ENCODE measurements around the gene ANKK1.

The ANKK1 gene

GRCh38 chr11:113409526-113409925, 21.9 kb downstream of the ANKK1 start:
- no peak for DNase-seq

DNA sequence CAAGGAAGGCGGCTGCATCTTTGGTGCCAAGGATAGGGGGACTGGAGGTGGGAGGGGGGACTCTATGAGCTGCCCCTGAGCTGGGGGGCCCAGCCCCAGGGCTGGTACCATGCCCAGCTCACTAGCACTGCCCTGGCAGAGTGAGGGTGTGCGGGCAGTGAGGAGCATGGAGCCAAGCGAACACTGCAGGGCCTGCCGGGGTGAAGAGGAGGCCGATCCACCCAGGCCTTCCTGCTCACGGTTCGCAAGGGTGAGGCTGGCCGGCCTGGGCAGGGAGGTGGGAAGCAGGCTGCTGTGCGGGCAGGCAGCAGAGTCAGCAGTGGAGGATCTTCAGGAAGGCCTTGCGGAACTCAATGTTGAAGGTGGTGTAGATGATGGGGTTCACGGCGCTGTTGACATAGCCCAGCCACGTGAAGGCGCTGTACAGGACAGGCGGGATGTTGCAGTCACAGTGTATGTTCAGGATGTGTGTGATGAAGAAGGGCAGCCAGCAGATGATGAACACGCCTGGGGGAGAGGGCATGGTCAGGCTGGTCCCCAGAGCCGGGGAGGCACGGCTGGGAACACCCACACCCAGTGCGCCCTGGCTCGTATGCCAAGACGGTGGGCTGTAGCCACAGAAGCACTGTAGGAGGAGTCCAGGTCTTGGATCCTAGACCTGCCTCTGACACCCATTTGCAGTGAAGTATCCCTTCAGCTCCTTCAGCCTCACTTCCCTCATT, 23.0 kb downstream of the ANKK1 start:
- no peak for DNase-seq

DNA sequence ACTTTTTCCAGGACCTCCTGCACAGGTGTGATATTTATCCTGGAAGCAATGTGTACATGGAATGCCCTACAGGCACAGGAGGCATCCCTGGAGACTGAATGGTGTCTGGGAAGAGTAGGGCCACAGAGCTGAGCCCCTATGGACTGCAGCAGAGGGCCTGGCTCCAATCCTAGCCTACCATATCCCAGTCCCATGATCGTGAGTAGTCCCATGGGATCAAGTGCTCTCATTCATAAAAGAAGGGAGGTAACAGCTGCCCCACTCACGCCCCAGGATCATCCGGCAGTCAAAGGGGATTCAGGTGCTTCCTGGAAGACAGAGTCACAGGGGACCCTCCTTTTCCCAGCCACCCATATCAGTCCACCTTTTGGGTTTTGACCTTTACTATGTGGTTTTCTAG, 24.0 kb downstream of the ANKK1 start:
- no peak for DNase-seq

GRCh38 chr11:113412675-113413074, 25.1 kb downstream of the ANKK1 start:
- no peak for DNase-seq

GRCh38 chr11:113415343-113415742, 27.8 kb downstream of the ANKK1 start:
- DNase-seq = no peak

- no peak for DNase-seq
These were observed 29.8 kb downstream of the ANKK1 start for GRCh38 chr11:113417428-113417827.

GRCh38 chr11:113419454-113420003, 31.9 kb downstream of the ANKK1 start:
- DNase-seq = no peak

GRCh38 chr11:113420808-113421207, 33.2 kb downstream of the ANKK1 start:
- no peak for DNase-seq

DNA sequence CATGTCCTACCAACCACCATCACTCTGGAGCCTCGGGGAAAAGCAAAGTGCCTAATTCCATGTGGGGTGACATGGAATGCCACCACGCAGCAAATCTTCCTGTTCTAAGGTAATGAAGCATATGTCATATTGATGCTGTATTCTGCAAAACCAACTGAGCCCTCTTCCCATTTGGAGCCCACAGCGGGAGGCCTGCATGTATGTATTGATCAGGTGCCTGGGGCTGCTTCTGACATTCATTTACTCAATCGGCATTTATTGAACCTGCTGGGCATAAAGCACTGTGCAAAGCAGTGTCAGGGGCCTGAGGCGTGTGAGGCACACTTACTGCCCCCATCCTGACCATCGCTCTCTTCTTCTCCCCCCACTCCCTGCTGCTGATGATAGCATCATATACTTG, 39.1 kb downstream of the ANKK1 start:
- DNase-seq = no peak

GRCh38 chr11:113431746-113432145, 44.2 kb downstream of the ANKK1 start:
- DNase-seq = no peak

GRCh38 chr11:113435190-113435968, 47.8 kb downstream of the ANKK1 start:
- no peak for DNase-seq

DNA sequence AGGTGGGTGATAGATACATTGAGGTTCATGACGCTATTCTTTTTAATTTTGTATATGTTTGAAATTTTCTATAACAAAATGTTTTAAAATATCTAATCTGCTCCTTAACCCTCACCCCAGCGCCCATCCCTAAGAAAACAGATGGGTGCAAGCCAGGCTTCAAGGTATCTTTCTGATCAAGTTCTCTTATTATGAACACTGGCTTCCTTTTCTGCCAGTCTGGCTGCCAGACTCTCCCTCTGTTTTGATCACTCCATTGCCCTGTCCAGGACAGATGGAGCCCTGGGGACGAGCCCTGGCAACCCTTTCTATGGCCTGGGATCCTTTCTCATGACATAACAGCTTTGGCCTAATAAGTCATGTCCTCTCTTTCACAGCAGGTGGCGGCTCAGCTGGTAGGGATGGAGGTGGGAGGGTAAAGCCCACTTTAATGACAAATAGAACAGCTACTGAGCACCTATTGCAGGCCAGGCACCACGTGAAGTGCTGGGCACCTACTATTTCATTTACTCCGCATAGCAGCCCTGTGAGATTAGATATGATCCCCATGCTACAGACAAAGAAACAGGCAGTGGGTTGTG, 49.2 kb downstream of the ANKK1 start:
- no peak for DNase-seq

GRCh38 chr11:113440816-113441215, 53.2 kb downstream of the ANKK1 start:
- DNase-seq = no peak

GRCh38 chr11:113444502-113445123, 57.0 kb downstream of the ANKK1 start:
- DNase-seq = no peak

- DNase-seq = no peak
These were observed 58.5 kb downstream of the ANKK1 start for GRCh38 chr11:113446112-113446511.

DNA sequence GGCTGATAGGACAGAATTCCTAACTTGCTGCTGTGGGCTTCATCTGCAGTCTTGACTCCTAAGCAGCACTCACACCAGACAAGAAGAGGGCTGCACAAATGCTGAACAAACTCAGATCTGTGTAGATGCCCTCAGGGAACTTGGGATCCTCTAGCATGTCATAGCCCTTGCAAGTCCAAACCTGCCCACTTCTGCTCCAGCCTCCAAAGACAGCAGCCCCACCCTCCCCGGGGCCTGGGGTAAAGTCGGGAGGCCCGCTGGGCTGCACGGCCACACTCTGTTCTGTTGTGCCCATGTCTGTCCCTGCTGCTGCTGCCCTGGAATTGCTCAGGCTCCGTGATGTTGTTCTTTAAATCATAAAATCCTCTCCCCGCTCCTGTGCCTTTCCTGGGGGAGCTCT, 59.4 kb downstream of the ANKK1 start:
- no peak for DNase-seq

GRCh38 chr11:113447621-113448315, 60.2 kb downstream of the ANKK1 start:
- no peak for DNase-seq

DNA sequence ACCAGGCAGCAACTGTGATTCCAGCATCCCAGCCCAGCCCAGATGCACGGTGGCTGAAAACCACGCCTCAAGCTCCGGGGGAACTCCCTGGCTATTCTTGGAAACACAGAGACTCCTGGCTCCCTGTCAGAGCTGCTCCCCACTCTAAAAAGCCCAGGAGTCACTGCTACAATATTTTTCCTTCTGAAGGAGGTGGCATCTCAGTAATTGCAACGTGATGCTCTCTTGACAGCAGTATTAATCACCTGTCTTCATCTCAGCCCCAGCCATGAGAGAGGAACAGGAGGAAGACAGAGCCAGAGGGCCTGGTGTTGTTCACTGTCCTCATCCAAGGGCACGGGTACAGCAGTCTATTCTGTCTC, 60.7 kb downstream of the ANKK1 start:
- no peak for DNase-seq

GRCh38 chr11:113449743-113450142, 62.2 kb downstream of the ANKK1 start:
- DNase-seq = no peak

All from NCI-H2029 treated with DMSO at 0.1 percent for 48 hours (cell line).